Measurements from ENCODE around the gene GRB10.

Gene GRB10

DNA sequence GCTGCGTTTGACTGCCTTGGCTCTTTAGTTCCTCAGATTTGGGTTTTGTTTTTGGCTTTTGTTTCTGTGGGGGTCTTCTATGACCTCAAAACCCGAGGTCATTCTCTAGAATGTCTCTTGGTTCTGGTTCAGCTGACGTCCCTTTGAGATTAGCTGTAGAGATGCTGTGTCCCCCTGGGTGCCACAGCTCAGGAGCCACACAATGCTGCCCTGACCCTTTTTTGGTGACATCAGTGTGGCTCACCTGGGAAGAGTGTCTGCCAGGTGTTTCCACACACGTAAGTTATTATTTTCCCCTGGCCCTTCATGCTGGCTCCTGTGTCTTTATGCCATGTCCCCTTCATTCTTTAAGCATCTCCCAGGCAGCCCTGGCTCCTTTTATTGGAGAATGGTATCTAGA is 127.7 kb downstream of the GRB10 start:
- no peak overlapping the region for H3K4me3 ChIP-seq (ENCODE audit: low read length in 2 of 2)
- H3K36me3 ChIP-seq (ENCODE audit: control insufficient read depth in 2 of 2, insufficient read depth in 2 of 2, low read length in 2 of 2), result peaks cover 3 to 6% of the 10 kb centered on the region in 2 donors
- no peak overlapping the region for H3K27ac ChIP-seq (ENCODE audit: low read length)
- H3K4me1 ChIP-seq (ENCODE audit: control insufficient read depth, insufficient read depth, low read length), result peaks cover 45% of the 10 kb centered on the region
- no peaks in the 10 kb centered on the region for H3K9me3 ChIP-seq (ENCODE audit: control insufficient read depth in 2 of 2, low read length in 2 of 2)
- H3K27me3 ChIP-seq (ENCODE audit: control insufficient read depth in 1 of 2, insufficient read depth in 2 of 2, low read length in 2 of 2), result no peaks in the 10 kb centered on the region
- H3K9ac ChIP-seq (ENCODE audit: low read length in 2 of 2), result no peak overlapping the region

DNA sequence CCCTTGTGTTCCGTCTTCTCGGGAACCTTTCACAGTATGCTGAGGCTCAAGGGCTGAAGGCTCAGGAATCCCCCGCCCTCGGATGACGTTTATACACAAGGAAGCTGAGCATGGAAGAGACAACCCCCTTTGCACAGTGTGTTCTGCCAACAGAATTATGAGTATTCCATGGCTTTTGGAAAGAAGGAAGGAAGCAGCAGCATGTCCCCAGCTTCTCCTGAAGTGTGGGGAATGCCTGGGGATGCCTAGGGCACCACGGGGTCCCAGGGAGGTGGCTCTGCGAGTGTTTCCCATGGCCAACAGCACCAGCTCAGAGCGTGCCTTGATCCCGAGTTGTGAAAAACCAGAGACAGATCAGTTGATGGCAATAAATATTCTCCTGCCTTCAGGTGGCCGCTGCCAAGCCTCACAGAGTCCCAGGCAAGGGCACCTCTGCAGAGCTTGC is 128.7 kb downstream of the GRB10 start:
- H3K27me3 ChIP-seq (ENCODE audit: control insufficient read depth in 1 of 2, insufficient read depth in 2 of 2, low read length in 2 of 2), result no peaks in the 10 kb centered on the region
- peak overlapping the region; percentile 58 for H3K27ac ChIP-seq (ENCODE audit: low read length)
- peaks cover 45% of the 10 kb centered on the region for H3K4me1 ChIP-seq (ENCODE audit: control insufficient read depth, insufficient read depth, low read length)

DNA sequence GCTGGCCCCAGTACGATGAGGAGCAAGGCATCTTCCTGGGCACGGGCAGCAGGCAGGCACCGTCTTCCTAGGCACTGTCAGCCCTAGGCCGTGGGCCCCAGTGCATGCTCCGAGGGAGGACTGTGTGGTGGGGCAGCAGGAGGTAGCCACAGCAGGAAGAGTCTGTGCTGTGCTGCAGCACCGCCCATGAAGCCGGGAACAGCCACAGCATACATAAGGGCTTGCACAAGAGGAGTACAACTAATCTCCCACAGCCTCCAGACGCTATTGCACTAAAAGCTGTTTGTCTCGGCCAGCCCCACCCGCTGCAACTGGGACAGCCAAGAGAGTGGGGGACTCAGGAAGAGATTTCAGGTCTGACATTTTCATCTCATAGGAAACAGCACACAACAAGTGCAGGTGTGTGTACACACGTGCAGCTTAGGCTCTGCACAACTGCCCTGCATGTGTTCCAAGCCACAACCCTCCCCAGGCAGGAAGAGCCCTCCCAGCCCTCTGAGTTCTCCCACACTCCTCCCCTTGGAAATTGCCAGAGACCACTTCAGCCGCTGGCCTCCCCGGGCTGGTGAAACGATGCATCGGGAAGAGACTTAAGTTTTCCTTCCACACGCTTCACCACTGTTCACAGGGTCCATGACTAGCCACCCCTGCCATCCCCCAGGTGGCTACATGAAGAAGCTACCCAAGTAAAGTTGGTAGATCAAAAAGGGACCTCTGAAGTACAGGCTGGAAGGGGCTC is 129.4 kb downstream of the GRB10 start:
- Histone ChIP-seq H3K9me3 (ENCODE audit: control insufficient read depth in 2 of 2, low read length in 2 of 2) (no peaks in the 10 kb centered on the region), H3K9ac (ENCODE audit: low read length in 2 of 2) (peak overlapping the region in 1 of 2 donors; percentile 19), H3K27ac (ENCODE audit: low read length) (peak overlapping the region; percentile 58), H3K4me3 (ENCODE audit: low read length in 2 of 2) (peak overlapping the region in 1 of 2 donors; percentile 29), H3K36me3 (ENCODE audit: control insufficient read depth in 2 of 2, insufficient read depth in 2 of 2, low read length in 2 of 2) (peaks cover 3% of the 10 kb centered on the region in 2 donors), H3K4me1 (ENCODE audit: control insufficient read depth, insufficient read depth, low read length) (peaks cover 42% of the 10 kb centered on the region), H3K27me3 (ENCODE audit: control insufficient read depth in 1 of 2, insufficient read depth in 2 of 2, low read length in 2 of 2) (no peaks in the 10 kb centered on the region)

More for the DNA sequence above, 128.7 kb downstream of the GRB10 start:
- Histone ChIP-seq H3K36me3 (ENCODE audit: control insufficient read depth in 2 of 2, insufficient read depth in 2 of 2, low read length in 2 of 2) (peaks cover 3% of the 10 kb centered on the region in 2 donors), H3K9me3 (ENCODE audit: control insufficient read depth in 2 of 2, low read length in 2 of 2) (no peaks in the 10 kb centered on the region), H3K4me3 (ENCODE audit: low read length in 2 of 2) (no peak overlapping the region), H3K9ac (ENCODE audit: low read length in 2 of 2) (no peak overlapping the region)

DNA sequence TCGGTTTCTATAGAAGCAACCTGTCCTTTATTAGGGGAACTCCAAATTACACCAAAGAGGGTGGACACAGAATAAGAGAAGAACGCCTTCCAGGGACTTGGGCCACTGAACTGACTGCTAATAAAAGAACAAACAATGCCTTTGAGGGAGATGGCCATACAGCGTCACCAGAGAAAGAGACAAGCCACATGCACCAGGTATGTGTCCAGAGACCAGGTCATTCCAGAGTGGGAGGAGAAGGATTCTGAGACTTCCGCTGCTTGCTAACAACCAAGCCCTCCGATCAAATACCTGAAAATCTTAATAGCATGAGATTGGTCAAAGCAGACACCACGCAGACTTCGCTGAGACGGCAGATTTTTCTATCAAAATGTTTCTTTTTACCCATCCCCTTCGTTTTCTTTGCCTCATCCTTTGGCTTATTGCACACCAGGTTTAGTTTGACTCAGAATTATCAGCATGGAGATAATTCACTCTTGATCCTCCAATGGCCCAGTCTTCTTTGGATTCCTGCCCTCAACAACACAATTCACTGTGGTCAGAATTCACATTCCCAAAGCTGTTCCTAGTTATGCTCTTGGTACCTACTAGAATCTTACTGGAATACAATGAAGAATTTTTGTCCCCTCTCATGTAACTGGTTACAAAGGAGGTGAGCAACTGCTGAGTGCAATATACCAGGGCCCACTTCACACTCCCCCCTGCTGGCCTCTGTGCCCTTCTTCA is 130.1 kb downstream of the GRB10 start:
- H3K9ac ChIP-seq (ENCODE audit: low read length in 2 of 2), result no peak overlapping the region
- H3K9me3 ChIP-seq (ENCODE audit: control insufficient read depth in 2 of 2, low read length in 2 of 2), result no peaks in the 10 kb centered on the region
- peaks cover 35% of the 10 kb centered on the region for H3K4me1 ChIP-seq (ENCODE audit: control insufficient read depth, insufficient read depth, low read length)
- peak overlapping the region; percentile 58 for H3K27ac ChIP-seq (ENCODE audit: low read length)
- H3K27me3 ChIP-seq (ENCODE audit: control insufficient read depth in 1 of 2, insufficient read depth in 2 of 2, low read length in 2 of 2), result no peaks in the 10 kb centered on the region
- no peak overlapping the region for H3K4me3 ChIP-seq (ENCODE audit: low read length in 2 of 2)
- peaks cover 3% of the 10 kb centered on the region in 2 donors for H3K36me3 ChIP-seq (ENCODE audit: control insufficient read depth in 2 of 2, insufficient read depth in 2 of 2, low read length in 2 of 2)

DNA sequence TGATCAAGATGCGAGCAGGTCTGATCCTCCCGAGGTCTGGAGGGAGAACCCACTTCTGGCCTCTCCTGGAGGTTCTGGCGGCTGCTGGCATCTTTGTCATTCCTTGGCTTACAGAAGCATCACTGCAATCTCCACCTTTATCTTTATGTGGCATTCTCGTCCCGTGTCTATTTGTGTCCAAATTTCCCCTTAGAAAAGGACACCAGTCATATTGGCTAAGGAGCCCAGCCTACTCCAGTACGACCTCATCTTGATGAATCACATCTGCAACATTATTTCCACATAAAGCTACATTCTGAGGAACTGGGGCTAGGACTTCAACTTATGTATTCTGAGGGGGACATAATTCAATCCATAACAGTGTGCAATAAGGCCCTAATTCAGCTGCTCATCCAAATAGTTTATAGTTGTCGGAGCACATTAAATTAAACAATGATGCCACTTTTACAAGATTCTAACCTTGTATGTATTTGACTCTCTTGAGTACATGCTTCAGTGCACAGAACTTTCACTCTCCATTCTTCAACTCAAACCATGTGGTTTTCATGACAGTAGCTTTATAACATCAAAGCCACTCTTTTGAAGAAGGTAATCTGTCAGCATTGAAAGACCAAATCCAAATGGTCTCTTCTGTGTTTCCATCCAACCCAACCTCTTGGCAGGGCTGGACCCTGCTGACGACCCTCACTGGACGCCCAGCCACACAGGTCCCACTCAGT is 131.3 kb downstream of the GRB10 start:
- no peak overlapping the region for H3K4me3 ChIP-seq (ENCODE audit: low read length in 2 of 2)
- H3K27me3 ChIP-seq (ENCODE audit: control insufficient read depth in 1 of 2, insufficient read depth in 2 of 2, low read length in 2 of 2), result no peaks in the 10 kb centered on the region
- peaks cover 26% of the 10 kb centered on the region for H3K4me1 ChIP-seq (ENCODE audit: control insufficient read depth, insufficient read depth, low read length)
- H3K36me3 ChIP-seq (ENCODE audit: control insufficient read depth in 2 of 2, insufficient read depth in 2 of 2, low read length in 2 of 2), result peaks cover 3% of the 10 kb centered on the region in 2 donors
- H3K9me3 ChIP-seq (ENCODE audit: control insufficient read depth in 2 of 2, low read length in 2 of 2), result no peaks in the 10 kb centered on the region
- no peak overlapping the region for H3K27ac ChIP-seq (ENCODE audit: low read length)
- no peak overlapping the region for H3K9ac ChIP-seq (ENCODE audit: low read length in 2 of 2)

DNA sequence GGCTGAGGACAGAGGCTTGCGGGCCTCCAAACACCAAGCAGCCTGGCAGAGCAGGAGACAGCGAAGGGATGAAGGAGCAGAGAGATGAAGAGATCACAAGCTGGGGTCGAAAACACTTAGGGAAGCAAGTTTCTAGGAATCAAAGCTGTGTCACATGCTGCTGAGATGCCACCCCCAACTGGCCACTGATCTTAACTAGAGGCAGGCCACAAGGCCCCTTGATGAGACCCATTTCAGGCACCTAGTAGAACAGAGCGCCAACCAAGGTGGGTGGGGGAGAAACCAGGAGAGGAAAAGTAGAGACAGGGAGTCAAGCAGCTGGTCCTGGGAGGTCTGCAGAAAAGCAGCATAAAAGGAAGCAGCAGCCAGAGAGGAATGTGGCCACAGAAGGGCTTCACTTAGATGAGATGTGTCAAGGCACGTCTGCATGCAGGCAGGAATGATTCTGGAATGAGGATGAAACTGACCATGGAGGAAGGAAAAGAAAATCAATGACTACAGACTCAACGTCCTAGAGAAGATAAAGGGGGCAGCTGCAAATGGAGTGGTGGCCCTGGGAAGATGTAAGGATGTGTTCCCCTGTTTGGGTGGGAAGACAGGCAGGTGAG is 132.5 kb downstream of the GRB10 start:
- Histone ChIP-seq H3K27ac (ENCODE audit: low read length) (no peak overlapping the region), H3K4me1 (ENCODE audit: control insufficient read depth, insufficient read depth, low read length) (peaks cover 18% of the 10 kb centered on the region), H3K27me3 (ENCODE audit: control insufficient read depth in 1 of 2, insufficient read depth in 2 of 2, low read length in 2 of 2) (no peaks in the 10 kb centered on the region)

DNA sequence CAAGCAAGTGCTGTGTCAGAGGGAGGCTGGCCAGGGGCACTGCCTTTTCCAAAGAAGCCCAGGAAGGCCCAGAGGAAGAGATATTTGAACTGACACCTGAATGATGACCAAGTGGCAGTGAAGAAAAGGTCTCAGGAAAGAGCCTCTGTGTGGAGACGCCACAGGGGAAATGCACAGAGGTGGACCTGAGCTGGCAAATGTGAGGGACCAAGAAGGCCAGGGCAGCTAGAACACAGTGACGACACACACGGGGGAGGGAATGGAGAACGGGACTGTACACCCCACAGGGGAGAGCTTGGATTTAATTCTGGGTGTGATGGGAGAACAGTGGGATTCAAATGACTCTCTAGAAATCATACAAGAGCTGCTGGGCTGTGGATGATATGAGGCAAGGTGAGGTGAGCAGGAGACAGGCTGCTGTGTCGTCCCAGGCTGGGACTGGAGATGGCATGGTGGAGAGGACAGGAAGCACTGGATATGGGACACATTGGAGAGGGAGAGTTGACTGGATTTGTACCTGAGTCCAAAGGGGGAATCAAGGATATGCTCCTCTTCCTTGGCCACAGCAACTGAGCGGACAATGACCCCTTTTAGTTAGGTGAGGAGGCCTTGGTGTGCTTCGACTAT is 133.3 kb downstream of the GRB10 start:
- Histone ChIP-seq H3K9ac (ENCODE audit: low read length in 2 of 2) (no peak overlapping the region), H3K4me1 (ENCODE audit: control insufficient read depth, insufficient read depth, low read length) (peaks cover 15% of the 10 kb centered on the region), H3K27me3 (ENCODE audit: control insufficient read depth in 1 of 2, insufficient read depth in 2 of 2, low read length in 2 of 2) (no peaks in the 10 kb centered on the region), H3K36me3 (ENCODE audit: control insufficient read depth in 2 of 2, insufficient read depth in 2 of 2, low read length in 2 of 2) (peaks cover 3% of the 10 kb centered on the region in 2 donors), H3K27ac (ENCODE audit: low read length) (no peak overlapping the region), H3K4me3 (ENCODE audit: low read length in 2 of 2) (no peak overlapping the region), H3K9me3 (ENCODE audit: control insufficient read depth in 2 of 2, low read length in 2 of 2) (no peaks in the 10 kb centered on the region)

More for the DNA sequence above, 132.5 kb downstream of the GRB10 start:
- peaks cover 3% of the 10 kb centered on the region in 2 donors for H3K36me3 ChIP-seq (ENCODE audit: control insufficient read depth in 2 of 2, insufficient read depth in 2 of 2, low read length in 2 of 2)
- no peak overlapping the region for H3K4me3 ChIP-seq (ENCODE audit: low read length in 2 of 2)
- H3K9me3 ChIP-seq (ENCODE audit: control insufficient read depth in 2 of 2, low read length in 2 of 2), result no peaks in the 10 kb centered on the region
- no peak overlapping the region for H3K9ac ChIP-seq (ENCODE audit: low read length in 2 of 2)

DNA sequence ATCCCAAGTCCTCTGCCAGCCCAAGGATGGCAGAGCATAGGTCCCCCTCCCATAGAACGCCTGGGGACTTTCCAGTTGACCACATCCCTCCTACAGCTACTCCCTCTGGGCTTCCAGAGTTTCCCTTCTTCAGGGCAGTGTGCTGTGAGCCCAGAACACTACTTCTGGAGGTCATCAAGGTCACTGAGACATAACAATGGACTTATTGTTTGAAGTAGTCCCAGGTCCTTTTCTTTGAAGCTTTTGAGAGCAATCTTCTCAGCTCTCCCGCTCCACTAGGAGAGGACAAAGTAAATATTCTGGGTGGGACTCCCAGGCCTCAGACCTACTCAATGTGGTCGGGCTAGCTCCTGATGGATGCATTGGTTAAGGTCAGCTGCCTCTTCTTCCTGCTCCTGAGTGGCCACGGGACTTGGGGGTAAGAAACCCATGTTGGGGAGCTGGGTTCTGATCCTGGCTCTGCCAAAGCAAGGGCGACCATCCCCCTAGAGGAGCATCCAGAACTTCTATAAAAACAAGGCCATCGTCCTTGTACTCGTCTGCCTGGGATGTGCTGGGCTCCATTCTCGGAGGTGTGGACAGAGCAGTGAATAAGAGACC is 134.0 kb downstream of the GRB10 start:
- Histone ChIP-seq H3K36me3 (ENCODE audit: control insufficient read depth in 2 of 2, insufficient read depth in 2 of 2, low read length in 2 of 2) (peaks cover 0 to 3% of the 10 kb centered on the region in 2 donors), H3K27me3 (ENCODE audit: control insufficient read depth in 1 of 2, insufficient read depth in 2 of 2, low read length in 2 of 2) (no peaks in the 10 kb centered on the region), H3K27ac (ENCODE audit: low read length) (no peak overlapping the region), H3K9me3 (ENCODE audit: control insufficient read depth in 2 of 2, low read length in 2 of 2) (no peaks in the 10 kb centered on the region), H3K4me3 (ENCODE audit: low read length in 2 of 2) (no peak overlapping the region), H3K4me1 (ENCODE audit: control insufficient read depth, insufficient read depth, low read length) (peaks cover 9% of the 10 kb centered on the region), H3K9ac (ENCODE audit: low read length in 2 of 2) (no peak overlapping the region)

DNA sequence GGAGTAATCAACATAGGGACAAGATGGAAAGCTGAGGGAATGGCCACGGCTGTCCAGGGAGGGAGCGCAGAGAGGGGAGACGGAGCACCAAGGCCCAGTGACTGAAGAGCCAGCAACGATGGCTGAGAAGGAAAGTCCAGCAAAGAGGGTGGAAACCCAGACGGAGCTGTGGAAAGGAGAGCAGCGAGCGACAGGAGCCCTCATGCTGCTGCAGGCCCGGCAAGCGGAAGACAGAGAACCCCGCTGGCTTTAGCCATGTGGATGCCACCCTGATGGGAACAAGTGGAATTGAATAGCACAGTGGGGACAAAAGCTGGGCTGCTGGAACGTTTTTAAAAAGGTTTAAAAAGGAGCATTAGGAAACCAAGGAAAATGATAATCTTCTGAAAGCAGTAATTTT is 134.6 kb downstream of the GRB10 start:
- Histone ChIP-seq H3K27ac (ENCODE audit: low read length) (no peak overlapping the region), H3K4me3 (ENCODE audit: low read length in 2 of 2) (no peak overlapping the region), H3K36me3 (ENCODE audit: control insufficient read depth in 2 of 2, insufficient read depth in 2 of 2, low read length in 2 of 2) (peaks cover 0 to 5% of the 10 kb centered on the region in 2 donors)

More for the DNA sequence above, 134.6 kb downstream of the GRB10 start:
- Histone ChIP-seq H3K9me3 (ENCODE audit: control insufficient read depth in 2 of 2, low read length in 2 of 2) (no peaks in the 10 kb centered on the region), H3K27me3 (ENCODE audit: control insufficient read depth in 1 of 2, insufficient read depth in 2 of 2, low read length in 2 of 2) (no peaks in the 10 kb centered on the region), H3K9ac (ENCODE audit: low read length in 2 of 2) (no peak overlapping the region), H3K4me1 (ENCODE audit: control insufficient read depth, insufficient read depth, low read length) (peaks cover 3% of the 10 kb centered on the region)

All from stomach smooth muscle (tissue), 2 donors.